Retinal pigment epithelial cell (primary cell): ENCODE data around the gene ASMTL.

Experiments used
- DNase-seq: peaks from one replicate; pipeline ENCODE4 v3.0.0-alpha.2; 2010; ENCODE audit warnings: low read depth
- H3K4me3 ChIP-seq: 2 replicates; pipeline ENCODE4 v1.5.1; 2011; ENCODE audit warnings: mild to moderate bottlenecking, low read length, control low read depth, moderate library complexity
- CTCF ChIP-seq: conservative IDR thresholded peaks from 2 replicates; pipeline ENCODE4 v1.5.1; 2011; ENCODE audit warnings: low read depth, low read length, control low read depth, inconsistent platforms

Gene ASMTL

GRCh38 chrX:1403228-1403627 lies 49.5 kb downstream of the ASMTL start:
- TF ChIP-seq CTCF, result no peak
- DNase-seq, result no peak
- H3K4me3 ChIP-seq, result no peak overlapping the region

GRCh38 chrX:1401611-1402430 lies 50.9 kb downstream of the ASMTL start:
- no peak for TF ChIP-seq CTCF
- no peak for DNase-seq
- no peak overlapping the region for H3K4me3 ChIP-seq

- H3K4me3 ChIP-seq, result no peak overlapping the region
- no peak for DNase-seq
- TF ChIP-seq CTCF, result no peak
Measured at GRCh38 chrX:1400742-1401471, 51.8 kb downstream of the ASMTL start.

GRCh38 chrX:1400049-1400448 lies 52.7 kb downstream of the ASMTL start:
- no peak for DNase-seq
- no peak for TF ChIP-seq CTCF
- H3K4me3 ChIP-seq, result no peak overlapping the region

GRCh38 chrX:1398431-1399340 lies 54.0 kb downstream of the ASMTL start:
- TF ChIP-seq CTCF, result no peak
- DNase-seq, result no peak
- H3K4me3 ChIP-seq, result no peak overlapping the region

- no peak for DNase-seq
- no peak overlapping the region for H3K4me3 ChIP-seq
- TF ChIP-seq CTCF, result no peak
Measured at GRCh38 chrX:1397441-1398270, 55.1 kb downstream of the ASMTL start.
